K562 (cell line): ENCODE measurements around the gene HNRNPA3. TPM values are rescaled to one million over a fixed set of nuclear protein-coding genes. Genes with fewer than 3 reads are reported as not detected.

Experiments
- ATAC-seq: fragments of 200-7000 bp; cut with Tn5 transposase; 3 replicates; pipeline ENCODE4 v1.9.1; 2020; ENCODE audit warnings: moderate library complexity
- BruUV-seq: library from RNA; stranded (reverse); fragments of 400-500 nt; replicated peaks from 2 replicates; lab custom pipeline; 2021; lab: Mats Ljungman, UMichigan
- CTCF ChIA-PET: fragments of 300-600 bp; formaldehyde crosslinking; extraction: SDS; loops from one replicate; lab custom pipeline; 2021; ENCODE audit warnings: low intra/inter-chr PET ratio; lab: Yijun Ruan, JAX
- POLR2A ChIA-PET: fragments of 300-600, 350-650 bp; sonication (Branson Sonifier 250); formaldehyde crosslinking; extraction: SDS; loops from one replicate; lab custom pipeline; 2021; ENCODE audit warnings: antibody characterized with exemption, inconsistent platforms; lab: Yijun Ruan, JAX
- DNase-seq, 4 experiments: peaks; one replicate each; pipeline versions ENCODE4 v3.0.0 to v3.0.0-alpha.2; 2011 to 2018; ENCODE audit warnings: low spot score in 3 of 4, mixed read lengths in 3 of 4; ENCODE audit errors: extremely low read depth in 1 of 4
- FAIRE-seq: peaks from 2 replicates; lab custom pipeline; 2011; peaks lifted over from hg19 to GRCh38; lab: Jason Lieb, UNC
- H2AFZ ChIP-seq: 2 replicates; pipeline ENCODE4 v1.6.0; 2011; ENCODE audit warnings: low read depth, low read length, control low read depth, inconsistent platforms
- H3K27ac ChIP-seq: fragments of 200-600 bp; 3 replicates; pipeline ENCODE4 v1.8.0; 2011; ENCODE audit warnings: low read depth, mild to moderate bottlenecking, control low read depth, inconsistent platforms, low read length, moderate library complexity, mixed read lengths; ENCODE audit errors: extremely low read depth
- H3K27me3 ChIP-seq, 2 experiments: fragments of 300-600 bp in 1 of 2; 2 replicates in 1 of 2; 3 replicates in 1 of 2; pipeline versions ENCODE4 v1.6.0 to v1.8.0; 2011; ENCODE audit warnings: inconsistent platforms in 2 of 2, low read length in 2 of 2, mild to moderate bottlenecking in 1 of 2, mixed read lengths in 1 of 2, moderate library complexity in 1 of 2; ENCODE audit not compliant: control insufficient read depth in 2 of 2, insufficient read depth in 2 of 2
- H3K36me3 ChIP-seq: fragments of 300-600 bp; 3 replicates; pipeline ENCODE4 v1.8.0; 2011; ENCODE audit warnings: mild to moderate bottlenecking, low read length, inconsistent platforms; ENCODE audit not compliant: control insufficient read depth, insufficient read depth
- H3K4me1 ChIP-seq, 2 experiments: fragments of 200-600 bp in 1 of 2; replicated peaks in 1 of 2; 2 replicates in 1 of 2; 3 replicates in 1 of 2; pipeline versions ENCODE4 v1.5.1 to v1.8.0; 2011; ENCODE audit warnings: inconsistent platforms in 2 of 2, low read length in 2 of 2, mild to moderate bottlenecking in 1 of 2, mixed read lengths in 1 of 2, moderate library complexity in 1 of 2; ENCODE audit not compliant: control insufficient read depth in 2 of 2, insufficient read depth in 2 of 2
- H3K4me2 ChIP-seq: 2 replicates; pipeline ENCODE4 v1.6.1; 2011; ENCODE audit warnings: low read length, control low read depth, inconsistent platforms, mixed read lengths; ENCODE audit not compliant: insufficient read depth
- H3K4me3 ChIP-seq: fragments of 200-600 bp; sonication (generic), shearing (Covaris generic); 2 replicates; pipeline ENCODE4 v1.5.1; 2016; ENCODE audit warnings: control low read depth, inconsistent platforms
- H3K79me2 ChIP-seq: fragments of 200-600 bp; 3 replicates; pipeline ENCODE4 v1.8.0; 2011; ENCODE audit warnings: low read length, inconsistent platforms; ENCODE audit not compliant: control insufficient read depth, insufficient read depth
- H3K9ac ChIP-seq, 2 experiments: 2 replicates each; pipeline versions ENCODE4 v1.6.0 to v1.6.1; 2011; ENCODE audit warnings: low read depth in 2 of 2, low read length in 2 of 2, control low read depth in 1 of 2, inconsistent platforms in 1 of 2, mild to moderate bottlenecking in 1 of 2, mixed read lengths in 1 of 2; ENCODE audit not compliant: insufficient read depth in 1 of 2
- H3K9me1 ChIP-seq: one replicate; pipeline ENCODE4 v1.6.0; 2011; ENCODE audit warnings: inconsistent platforms, mild to moderate bottlenecking, low read length, moderate library complexity; ENCODE audit not compliant: control insufficient read depth, insufficient read depth
- H3K9me3 ChIP-seq: replicated peaks from 2 replicates; pipeline ENCODE4 v1.5.1; 2011; ENCODE audit warnings: low read depth, low read length, inconsistent platforms; ENCODE audit not compliant: control insufficient read depth, insufficient read depth
- H4K20me1 ChIP-seq: replicated peaks from 2 replicates; pipeline ENCODE4 v1.6.1; 2011; ENCODE audit warnings: low read length, inconsistent platforms, mixed read lengths; ENCODE audit not compliant: control insufficient read depth, insufficient read depth
- HCFC1 ChIP-seq: IDR thresholded peaks from 2 replicates; pipeline ENCODE4 v1.6.1; 2012; ENCODE audit warnings: low read depth, low read length, improper control_type of control experiment
- HNRNPH1 ChIP-seq: fragments of 200-400 bp; formaldehyde crosslinking; optimal IDR thresholded peaks from 2 replicates; pipeline ENCODE3; 2017; ENCODE audit warnings: low read depth, mild to moderate bottlenecking, low read length, moderate library complexity
- MYNN ChIP-seq, 2 experiments: sonication (generic); formaldehyde crosslinking in 1 of 2; IDR thresholded peaks; 2 replicates each; pipeline versions ENCODE4 v1.5.0 to v1.6.1; 2016 to 2020; ENCODE audit warnings: antibody characterized with exemption in 1 of 2, missing genetic modification reagents in 1 of 2
- POLR3G ChIP-seq: IDR thresholded peaks from 2 replicates; pipeline ENCODE4 v1.6.1; 2011; ENCODE audit not compliant: insufficient read length, insufficient replicate concordance; ENCODE audit errors: extremely low read depth
- RB1 ChIP-seq: fragments of 450-650 bp; IDR thresholded peaks from 2 replicates; pipeline ENCODE4 v1.6.1; 2017; ENCODE audit warnings: low read depth, mild to moderate bottlenecking
- SMAD4 ChIP-seq: fragments of 250-450 bp; sonication (Bioruptor Pico); conservative IDR thresholded peaks from 2 replicates; pipeline ENCODE4 v1.8.0; 2021; ENCODE audit warnings: inconsistent platforms, mild to moderate bottlenecking, moderate library complexity
- SNIP1 ChIP-seq: fragments of 450-650 bp; IDR thresholded peaks from 2 replicates; pipeline ENCODE4 v1.7.1; 2017; ENCODE audit warnings: low read depth, mild to moderate bottlenecking
- U2AF2 ChIP-seq: fragments of 200-400 bp; formaldehyde crosslinking; optimal IDR thresholded peaks from 2 replicates; pipeline ENCODE3; 2017; ENCODE audit warnings: low read depth, mild to moderate bottlenecking, low read length
- ZBTB1 ChIP-seq: sonication (generic); formaldehyde crosslinking; IDR thresholded peaks from 2 replicates; pipeline ENCODE4 v1.8.1; 2023; ENCODE audit warnings: missing genetic modification reagents, low read depth, mild to moderate bottlenecking, borderline replicate concordance
- ZKSCAN3 ChIP-seq: fragments of 250-450 bp; sonication (Bioruptor Pico); IDR thresholded peaks from 2 replicates; pipeline ENCODE4 v1.4.0; 2020
- ZNF445 ChIP-seq: fragments of 250-450 bp; sonication (Bioruptor Pico); IDR thresholded peaks from 2 replicates; pipeline ENCODE4 v1.4.0; 2020; ENCODE audit warnings: low read depth, mild to moderate bottlenecking, moderate library complexity
- ZNF695 ChIP-seq: fragments of 450-650 bp; formaldehyde crosslinking; IDR thresholded peaks from 2 replicates; pipeline ENCODE4 v1.4.0; 2020; ENCODE audit warnings: mild to moderate bottlenecking, moderate library complexity
- ZNF717 ChIP-seq: fragments of 250-450 bp; sonication (Bioruptor Pico); IDR thresholded peaks from 2 replicates; pipeline ENCODE4 v1.5.0; 2021
- ZNF77 ChIP-seq: fragments of 250-450 bp; sonication (Bioruptor Pico); IDR thresholded peaks from 2 replicates; pipeline ENCODE4 v1.5.0; 2020
- WGBS: fragments of 100-300 bp; shearing (Covaris generic); methylation state at CpG from one replicate; pipeline ENCODE4 v1.1.6; 2016; ENCODE audit warnings: low coverage, mixed read lengths; ENCODE audit not compliant: insufficient coverage; ENCODE audit errors: missing lambda C conversion rate; 5-methylcytosine and 5-hydroxymethylcytosine counted together
- in situ Hi-C: fragments of 300-500 bp; cut with MboI; formaldehyde crosslinking; loops from 4 replicates; pipeline ENCODE4 v1.15.0; 2018; ENCODE audit warnings: inconsistent platforms, mixed read lengths
- intact Hi-C: fragments of 100-400 bp; cut with micrococcal nuclease; formaldehyde crosslinking; loops from 2 replicates; pipeline ENCODE4 v1.14.2; 2022
- microRNA-seq: library from miRNA; unstranded; fragments of <30 nt; microRNA quantifications from one replicate; pipeline ENCODE4, GENCODE V29; 2018; ENCODE audit warnings: borderline microRNAs expressed
- polyA plus RNA-seq, 8 experiments: library from polyadenylated mRNA; depleted of rRNA in 4 of 8; stranded (reverse) in 5 of 8; unstranded in 3 of 8; fragments of >200 nt; fragmentation: Nextera tagmentation in 2 of 8; fragmentation: Illumina TruSeq in 1 of 8; extraction: Ambion mirVana in 2 of 8; extraction: Trizol in 1 of 8; gene quantifications; 2 replicates each; pipeline versions ENCODE4 v1.2.1 to v1.2.3, GENCODE V29; 2011 to 2014; ENCODE audit warnings: inconsistent platforms in 1 of 8, missing spikeins in 1 of 8
- small RNA-seq: library from RNA; depleted of rRNA; stranded (forward); fragments of <200 nt; gene quantifications from one replicate; pipeline ENCODE3, GENCODE V24; 2014
- total RNA-seq, 7 experiments: library from RNA; depleted of rRNA in 6 of 7; stranded (reverse); fragments of >200 nt in 6 of 7; fragmentation: Illumina TruSeq in 2 of 7; extraction: Trizol in 2 of 7; gene quantifications; 2 replicates each; pipeline versions ENCODE4 v1.2.1 to v1.2.3, GENCODE V29; 2011 to 2021; ENCODE audit warnings: low replicate concordance in 1 of 7

Gene HNRNPA3
- total and polyA plus RNA-seq, 9 of the 15 experiments (the other 6 are each of a cell fraction or from before 2014, with no cell fraction given) = 72.8 to 428 (median 192) TPM

DNA sequence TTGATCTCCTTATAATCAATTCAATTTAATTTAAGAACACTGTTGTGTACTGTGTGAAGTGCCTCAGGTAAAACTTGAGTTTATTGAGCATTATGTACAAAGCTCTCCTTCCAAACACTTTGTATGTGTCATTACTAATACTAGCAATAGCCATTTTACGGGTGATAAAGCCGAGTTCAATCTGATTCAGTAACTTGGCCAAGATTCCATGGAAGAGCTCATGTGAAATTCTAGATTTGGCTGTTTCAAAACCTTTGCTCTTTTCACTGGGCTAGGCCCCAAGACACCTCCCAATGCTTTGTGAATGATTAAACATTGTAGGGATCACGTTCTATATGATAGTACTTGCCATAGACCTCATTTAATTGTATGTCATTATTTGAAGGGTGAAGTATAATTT lies 60.8 kb downstream of the HNRNPA3 start:
- H3K9me3 ChIP-seq = no peaks in the 10 kb centered on the region
- POLR2A ChIA-PET = interaction anchor here (1.0 to 12.9 kb wide), 3 partner anchors 9 to 12 kb away, joined by 3 to 199 read pairs (median 30); partner anchors contain the start of gene NFE2L2
- H3K36me3 ChIP-seq = no peaks in the 10 kb centered on the region
- H3K27ac ChIP-seq = no peak overlapping the region
- H4K20me1 ChIP-seq = no peaks in the 10 kb centered on the region
- 38% methylated on average over 3 of the region's 3 CpGs for WGBS
- DNase-seq = no peak
- H3K9ac ChIP-seq = no peak overlapping the region
- H3K9me1 ChIP-seq = no peaks in the 10 kb centered on the region
- no peaks in the 10 kb centered on the region; a peak in 1 of 5 replicates for H3K4me1 ChIP-seq
- in situ Hi-C loops = no loop called here
- H3K4me3 ChIP-seq = no peak overlapping the region
- TF ChIP-seq U2AF2 = no peak
- no peak for TF ChIP-seq ZNF77 (CRISPR knock-in tag)
- no peak for TF ChIP-seq HCFC1
- no peak for TF ChIP-seq ZBTB1 (CRISPR knock-in tag)
- no peak for TF ChIP-seq POLR3G
- TF ChIP-seq ZNF717 (CRISPR knock-in tag) = no peak
- no peak for TF ChIP-seq SNIP1
- no peak for TF ChIP-seq ZNF695 (CRISPR knock-in tag)
- TF ChIP-seq SMAD4 (CRISPR knock-in tag) = no peak
- no peak for TF ChIP-seq RB1
- TF ChIP-seq HNRNPH1 = no peak
- TF ChIP-seq ZNF445 (CRISPR knock-in tag) = no peak
- no peak for TF ChIP-seq ZKSCAN3 (CRISPR knock-in tag)
- TF ChIP-seq MYNN (IDR thresholded peaks at IDR 0.05) = no peak
- TF ChIP-seq MYNN (CRISPR knock-in tag; IDR thresholded peaks at IDR 0.05) = no peak
- BruUV-seq = no TSS peak
- CTCF ChIA-PET = no interaction called here
- intact Hi-C loops = no loop called here
- H2AFZ ChIP-seq = peak overlapping the region; percentile 34
- ATAC-seq = no peak; the same call in 2 of the 3 replicates
- H3K79me2 ChIP-seq = no peaks in the 10 kb centered on the region
- no peaks in the 10 kb centered on the region for H3K27me3 ChIP-seq
- H3K4me2 ChIP-seq = no peak overlapping the region
- FAIRE-seq = no peak

Small RNAs within 50 kb of the gene (microRNA-seq; reads per million reads assigned to microRNA genes)
- gene MIR3128 = 0.64 reads per million

Small RNAs within 50 kb of the gene (small RNA-seq; reads per million reads assigned to genes)
- gene MIR3128 (0.11 reads per million), gene RF00019 (not detected)

Other genes starting within 250 kb of the HNRNPA3 start
- gene NFE2L2, start 51.9 kb downstream of the HNRNPA3 start, total RNA-seq (2014; rRNA removed) = 33.2 and 46.0 TPM in 2 replicates
- 59.3 and 72.0 TPM in 2 replicates for gene NFE2L2, start 51.9 kb downstream of the HNRNPA3 start, total RNA-seq (2014; rRNA removed; fragmentation: Illumina TruSeq; extraction: Trizol)
- 62.5 and 67.8 TPM in 2 replicates for gene NFE2L2, start 51.9 kb downstream of the HNRNPA3 start, total RNA-seq (2015; rRNA removed; fragmentation: Illumina TruSeq; extraction: Trizol)
- gene NFE2L2, start 51.9 kb downstream of the HNRNPA3 start, total RNA-seq (2021) = 60.8 and 64.8 TPM in 2 replicates
- 93.2 and 120 TPM in 2 replicates for gene NFE2L2, start 51.9 kb downstream of the HNRNPA3 start, polyA plus RNA-seq (2011; rRNA removed)
- 91.0 and 100 TPM in 2 replicates for gene NFE2L2, start 51.9 kb downstream of the HNRNPA3 start, polyA plus RNA-seq (2014; fragmentation: Illumina TruSeq; extraction: Trizol)
- gene NFE2L2, start 51.9 kb downstream of the HNRNPA3 start, polyA plus RNA-seq (2014; fragmentation: Nextera tagmentation; extraction: Ambion mirVana) = 10 to 100 TPM; 29.3 to 34.8 TPM
- gene NFE2L2, start 51.9 kb downstream of the HNRNPA3 start, polyA plus RNA-seq (2014; rRNA removed) = 54.9 and 56.3 TPM in 2 replicates
- 144 and 211 TPM in 2 replicates for gene AGPS, start 180.0 kb downstream of the HNRNPA3 start, total RNA-seq (2014; rRNA removed)
- 80.7 and 91.4 TPM in 2 replicates for gene AGPS, start 180.0 kb downstream of the HNRNPA3 start, total RNA-seq (2014; rRNA removed; fragmentation: Illumina TruSeq; extraction: Trizol)
- 66.2 and 73.4 TPM in 2 replicates for gene AGPS, start 180.0 kb downstream of the HNRNPA3 start, total RNA-seq (2015; rRNA removed; fragmentation: Illumina TruSeq; extraction: Trizol)
- gene AGPS, start 180.0 kb downstream of the HNRNPA3 start, total RNA-seq (2021) = 95.6 and 97.1 TPM in 2 replicates
- gene AGPS, start 180.0 kb downstream of the HNRNPA3 start, polyA plus RNA-seq (2011; rRNA removed) = 30.5 and 63.1 TPM in 2 replicates
- gene AGPS, start 180.0 kb downstream of the HNRNPA3 start, polyA plus RNA-seq (2014; fragmentation: Illumina TruSeq; extraction: Trizol) = 43.8 and 53.3 TPM in 2 replicates
- gene AGPS, start 180.0 kb downstream of the HNRNPA3 start, polyA plus RNA-seq (2014; fragmentation: Nextera tagmentation; extraction: Ambion mirVana) = 10 to 100 TPM; 15.5 to 15.6 TPM
- 55.5 and 60.1 TPM in 2 replicates for gene AGPS, start 180.0 kb downstream of the HNRNPA3 start, polyA plus RNA-seq (2014; rRNA removed)